ENCODE results near the gene SLC15A3. TPM values are rescaled to one million over a fixed set of nuclear protein-coding genes. Genes with fewer than 3 reads are reported as not detected.

Gene SLC15A3
- 8.7 and 9.0 TPM in 2 replicates for total RNA-seq

- peak; percentile 44 for DNase-seq
Observed at GRCh38 chr11:60951904-60952741, at the start of gene SLC15A3. Gene SLC15A3 (minus strand): TSS chr11:60952176. CDS start chr11:60951551, 625 bp downstream.

GRCh38 chr11:61000426-61000825, 48.5 kb upstream of the SLC15A3 start:
- no peak for DNase-seq

- no peak for DNase-seq
Observed at GRCh38 chr11:60996381-60997138, 44.6 kb upstream of the SLC15A3 start.

- no peak for DNase-seq
Observed at GRCh38 chr11:60995798-60996197, 43.8 kb upstream of the SLC15A3 start.

GRCh38 chr11:60994541-60995080, 42.6 kb upstream of the SLC15A3 start:
- no peak for DNase-seq

GRCh38 chr11:60993615-60994014, 41.6 kb upstream of the SLC15A3 start:
- DNase-seq, result no peak

- DNase-seq, result no peak
Observed at GRCh38 chr11:60992842-60993409, 41.0 kb upstream of the SLC15A3 start.

GRCh38 chr11:60991457-60991856, 39.5 kb upstream of the SLC15A3 start:
- no peak for DNase-seq

- DNase-seq, result no peak
Observed at GRCh38 chr11:60989093-60989650, 37.2 kb upstream of the SLC15A3 start.

GRCh38 chr11:60988658-60989057, 36.7 kb upstream of the SLC15A3 start:
- DNase-seq, result no peak

GRCh38 chr11:60987577-60988277, 35.8 kb upstream of the SLC15A3 start:
- DNase-seq, result no peak

GRCh38 chr11:60985991-60986915, 34.3 kb upstream of the SLC15A3 start:
- no peak for DNase-seq

- DNase-seq, result no peak
Observed at GRCh38 chr11:60985501-60985900, 33.5 kb upstream of the SLC15A3 start.

- DNase-seq, result no peak
Observed at GRCh38 chr11:60984636-60985035, 32.7 kb upstream of the SLC15A3 start.

- DNase-seq, result no peak
Observed at GRCh38 chr11:60984149-60984548, 32.2 kb upstream of the SLC15A3 start.

GRCh38 chr11:60982184-60982583, 30.2 kb upstream of the SLC15A3 start:
- no peak for DNase-seq

GRCh38 chr11:60981515-60981914, 29.5 kb upstream of the SLC15A3 start:
- no peak for DNase-seq

- no peak for DNase-seq
Observed at GRCh38 chr11:60978546-60979380, 26.8 kb upstream of the SLC15A3 start.

- no peak for DNase-seq
Observed at GRCh38 chr11:60977836-60978235, 25.9 kb upstream of the SLC15A3 start.

GRCh38 chr11:60977224-60977623, 25.2 kb upstream of the SLC15A3 start:
- no peak for DNase-seq
